K562 (cell line): ENCODE data around the gene COL25A1. TPM values are rescaled to one million over a fixed set of nuclear protein-coding genes. Genes with fewer than 3 reads are reported as not detected.

Experiments
- ATAC-seq: fragments of 200-7000 bp; cut with Tn5 transposase; 3 replicates; pipeline ENCODE4 v1.9.1; 2020; ENCODE audit warnings: moderate library complexity
- BruUV-seq: library from RNA; stranded (reverse); fragments of 400-500 nt; replicated peaks from 2 replicates; lab custom pipeline; 2021; lab: Mats Ljungman, UMichigan
- CTCF ChIA-PET: fragments of 300-600 bp; formaldehyde crosslinking; extraction: SDS; loops from one replicate; lab custom pipeline; 2021; ENCODE audit warnings: low intra/inter-chr PET ratio; lab: Yijun Ruan, JAX
- POLR2A ChIA-PET: fragments of 300-600, 350-650 bp; sonication (Branson Sonifier 250); formaldehyde crosslinking; extraction: SDS; loops from one replicate; lab custom pipeline; 2021; ENCODE audit warnings: antibody characterized with exemption, inconsistent platforms; lab: Yijun Ruan, JAX
- DNase-seq, 4 experiments: peaks; one replicate each; pipeline versions ENCODE4 v3.0.0 to v3.0.0-alpha.2; 2011 to 2018; ENCODE audit warnings: low spot score in 3 of 4, mixed read lengths in 3 of 4; ENCODE audit errors: extremely low read depth in 1 of 4
- FAIRE-seq: peaks from 2 replicates; lab custom pipeline; 2011; peaks lifted over from hg19 to GRCh38; lab: Jason Lieb, UNC
- H2AFZ ChIP-seq: 2 replicates; pipeline ENCODE4 v1.6.0; 2011; ENCODE audit warnings: low read depth, low read length, control low read depth, inconsistent platforms
- H3K27ac ChIP-seq: fragments of 200-600 bp; 3 replicates; pipeline ENCODE4 v1.8.0; 2011; ENCODE audit warnings: low read depth, mild to moderate bottlenecking, control low read depth, inconsistent platforms, low read length, moderate library complexity, mixed read lengths; ENCODE audit errors: extremely low read depth
- H3K27me3 ChIP-seq, 2 experiments: fragments of 300-600 bp in 1 of 2; 2 replicates in 1 of 2; 3 replicates in 1 of 2; pipeline versions ENCODE4 v1.6.0 to v1.8.0; 2011; ENCODE audit warnings: inconsistent platforms in 2 of 2, low read length in 2 of 2, mild to moderate bottlenecking in 1 of 2, mixed read lengths in 1 of 2, moderate library complexity in 1 of 2; ENCODE audit not compliant: control insufficient read depth in 2 of 2, insufficient read depth in 2 of 2
- H3K36me3 ChIP-seq: fragments of 300-600 bp; 3 replicates; pipeline ENCODE4 v1.8.0; 2011; ENCODE audit warnings: mild to moderate bottlenecking, low read length, inconsistent platforms; ENCODE audit not compliant: control insufficient read depth, insufficient read depth
- H3K4me1 ChIP-seq, 2 experiments: fragments of 200-600 bp in 1 of 2; replicated peaks in 1 of 2; 2 replicates in 1 of 2; 3 replicates in 1 of 2; pipeline versions ENCODE4 v1.5.1 to v1.8.0; 2011; ENCODE audit warnings: inconsistent platforms in 2 of 2, low read length in 2 of 2, mild to moderate bottlenecking in 1 of 2, mixed read lengths in 1 of 2, moderate library complexity in 1 of 2; ENCODE audit not compliant: control insufficient read depth in 2 of 2, insufficient read depth in 2 of 2
- H3K4me2 ChIP-seq: 2 replicates; pipeline ENCODE4 v1.6.1; 2011; ENCODE audit warnings: low read length, control low read depth, inconsistent platforms, mixed read lengths; ENCODE audit not compliant: insufficient read depth
- H3K4me3 ChIP-seq: fragments of 200-600 bp; sonication (generic), shearing (Covaris generic); 2 replicates; pipeline ENCODE4 v1.5.1; 2016; ENCODE audit warnings: control low read depth, inconsistent platforms
- H3K79me2 ChIP-seq: fragments of 200-600 bp; 3 replicates; pipeline ENCODE4 v1.8.0; 2011; ENCODE audit warnings: low read length, inconsistent platforms; ENCODE audit not compliant: control insufficient read depth, insufficient read depth
- H3K9ac ChIP-seq, 2 experiments: 2 replicates each; pipeline versions ENCODE4 v1.6.0 to v1.6.1; 2011; ENCODE audit warnings: low read depth in 2 of 2, low read length in 2 of 2, control low read depth in 1 of 2, inconsistent platforms in 1 of 2, mild to moderate bottlenecking in 1 of 2, mixed read lengths in 1 of 2; ENCODE audit not compliant: insufficient read depth in 1 of 2
- H3K9me1 ChIP-seq: one replicate; pipeline ENCODE4 v1.6.0; 2011; ENCODE audit warnings: inconsistent platforms, mild to moderate bottlenecking, low read length, moderate library complexity; ENCODE audit not compliant: control insufficient read depth, insufficient read depth
- H3K9me3 ChIP-seq: replicated peaks from 2 replicates; pipeline ENCODE4 v1.5.1; 2011; ENCODE audit warnings: low read depth, low read length, inconsistent platforms; ENCODE audit not compliant: control insufficient read depth, insufficient read depth
- H4K20me1 ChIP-seq: replicated peaks from 2 replicates; pipeline ENCODE4 v1.6.1; 2011; ENCODE audit warnings: low read length, inconsistent platforms, mixed read lengths; ENCODE audit not compliant: control insufficient read depth, insufficient read depth
- ADNP ChIP-seq: fragments of 200-800 bp; sonication (Bioruptor generic); IDR thresholded peaks from 2 replicates; pipeline ENCODE4 v1.6.1; 2016; ENCODE audit warnings: missing genetic modification characterization, missing compliant biosample characterization
- FOSL1 ChIP-seq: fragments of 200-800 bp; sonication (Bioruptor generic); conservative IDR thresholded peaks from 2 replicates; pipeline ENCODE4 v1.6.1; 2016; ENCODE audit warnings: missing genetic modification characterization, missing compliant biosample characterization
- JUND ChIP-seq, 2 experiments: IDR thresholded peaks; 2 replicates in 1 of 2; 3 replicates in 1 of 2; pipeline ENCODE4 v1.6.1; 2011; ENCODE audit warnings: borderline replicate concordance in 2 of 2, low read depth in 2 of 2, low read length in 2 of 2, improper control_type of control experiment in 1 of 2, missing biosample characterization in 1 of 2, missing genetic modification characterization in 1 of 2, missing genetic modification reagents in 1 of 2
- MAFK ChIP-seq: IDR thresholded peaks from 2 replicates; pipeline ENCODE4 v1.6.1; 2011; ENCODE audit warnings: low read length, improper control_type of control experiment
- NFE2 ChIP-seq: IDR thresholded peaks from 2 replicates; pipeline ENCODE4 v1.6.1; 2014; ENCODE audit warnings: antibody characterized with exemption, low read depth
- ZNF57 ChIP-seq: fragments of 450-650 bp; formaldehyde crosslinking; IDR thresholded peaks from 2 replicates; pipeline ENCODE4 v1.4.0; 2020; ENCODE audit warnings: mild to moderate bottlenecking, moderate library complexity
- ZNF586 ChIP-seq: fragments of 450-650 bp; formaldehyde crosslinking; conservative IDR thresholded peaks from 2 replicates; pipeline ENCODE4 v1.4.0; 2020; ENCODE audit warnings: mild to moderate bottlenecking, moderate library complexity
- ZSCAN29 ChIP-seq: fragments of 450-650 bp; IDR thresholded peaks from 2 replicates; pipeline ENCODE4 v1.6.1; 2017
- WGBS: fragments of 100-300 bp; shearing (Covaris generic); methylation state at CpG from one replicate; pipeline ENCODE4 v1.1.6; 2016; ENCODE audit warnings: low coverage, mixed read lengths; ENCODE audit not compliant: insufficient coverage; ENCODE audit errors: missing lambda C conversion rate; 5-methylcytosine and 5-hydroxymethylcytosine counted together
- in situ Hi-C: fragments of 300-500 bp; cut with MboI; formaldehyde crosslinking; loops from 4 replicates; pipeline ENCODE4 v1.15.0; 2018; ENCODE audit warnings: inconsistent platforms, mixed read lengths
- intact Hi-C: fragments of 100-400 bp; cut with micrococcal nuclease; formaldehyde crosslinking; loops from 2 replicates; pipeline ENCODE4 v1.14.2; 2022
- polyA plus RNA-seq, 8 experiments: library from polyadenylated mRNA; depleted of rRNA in 4 of 8; stranded (reverse) in 5 of 8; unstranded in 3 of 8; fragments of >200 nt; fragmentation: Nextera tagmentation in 2 of 8; fragmentation: Illumina TruSeq in 1 of 8; extraction: Ambion mirVana in 2 of 8; extraction: Trizol in 1 of 8; gene quantifications; 2 replicates each; pipeline versions ENCODE4 v1.2.1 to v1.2.3, GENCODE V29; 2011 to 2014; ENCODE audit warnings: inconsistent platforms in 1 of 8, missing spikeins in 1 of 8
- total RNA-seq, 7 experiments: library from RNA; depleted of rRNA in 6 of 7; stranded (reverse); fragments of >200 nt in 6 of 7; fragmentation: Illumina TruSeq in 2 of 7; extraction: Trizol in 2 of 7; gene quantifications; 2 replicates each; pipeline versions ENCODE4 v1.2.1 to v1.2.3, GENCODE V29; 2011 to 2021; ENCODE audit warnings: low replicate concordance in 1 of 7
- TF ChIP-seq, protein P1 (sequence below): sonication (generic); formaldehyde crosslinking; IDR thresholded peaks from 2 replicates; pipeline ENCODE4 v1.8.0; 2022; ENCODE audit warnings: mild to moderate bottlenecking, missing genetic modification reagents
- TF ChIP-seq, protein P2 (sequence below): fragments of 450-650 bp; IDR thresholded peaks from 2 replicates; pipeline ENCODE4 v1.6.1; 2016; ENCODE audit warnings: mild to moderate bottlenecking, moderate library complexity

COL25A1 gene
- total and polyA plus RNA-seq, 9 of the 15 experiments (the other 6 are each of a cell fraction or from before 2014, with no cell fraction given), result 0.03 to 0.62 (median 0.27) TPM

DNA sequence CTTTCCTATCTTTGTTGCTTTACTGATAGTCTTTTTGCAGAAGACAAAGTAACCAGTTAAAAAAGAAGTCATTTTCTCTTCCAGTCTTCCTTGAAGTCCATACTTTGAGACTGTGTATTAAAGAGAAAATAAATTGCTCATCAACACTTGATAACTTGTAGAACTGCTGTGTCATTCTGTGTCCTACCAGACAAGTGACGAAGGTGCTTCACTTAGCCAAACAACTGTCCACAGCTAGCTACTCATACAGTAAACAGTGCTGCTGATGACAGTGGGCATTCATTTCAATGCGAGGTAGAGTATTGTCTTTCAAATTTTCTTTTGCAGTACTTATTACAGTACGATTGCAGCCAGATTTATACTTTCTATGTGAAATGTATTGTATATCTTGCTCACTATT, 11.5 kb downstream of the COL25A1 start:
- Histone ChIP-seq H3K27ac (no peak overlapping the region), H3K4me3 (no peak overlapping the region), H3K9me3 (no peaks in the 10 kb centered on the region), H2AFZ (peak overlapping the region; percentile 69), H3K9me1 (no peaks in the 10 kb centered on the region), H3K27me3 (no peaks in the 10 kb centered on the region), H3K4me1 (peaks cover 0 to 8% of the 10 kb centered on the region in 2 experiments; a peak in 3 of 5 replicates), H3K9ac (no peak overlapping the region), H3K4me2 (no peak overlapping the region), H3K79me2 (no peaks in the 10 kb centered on the region), H4K20me1 (no peaks in the 10 kb centered on the region), H3K36me3 (no peaks in the 10 kb centered on the region)
- peak in 1 of 4 experiments; percentile 43 for DNase-seq
- peak; percentile 61 for ATAC-seq
- intact Hi-C loops (loop anchor here (5.0 to 10.0 kb wide), 5 partner anchors 119 to 606 kb away; no protein-coding TSS in a partner anchor), in situ Hi-C loops (no loop called here)
- no TSS peak for BruUV-seq
- ChIA-PET CTCF (no interaction called here), POLR2A (no interaction called here)
- peak; percentile 76 for FAIRE-seq
- 23% methylated on average over 3 of the region's 3 CpGs for WGBS
- peak; percentile 85 for TF ChIP-seq NFE2
- no peak for TF ChIP-seq ZNF57 (CRISPR knock-in tag)
- TF ChIP-seq ZSCAN29, result no peak
- 0 out of 2 replicates have a peak, but pooled peaks have one; percentile 9 for TF ChIP-seq JUND (IDR thresholded peaks at IDR 0.05; ENCODE audit: borderline replicate concordance, low read depth, low read length)
- TF ChIP-seq JUND (tag; IDR thresholded peaks at IDR 0.05; ENCODE audit: borderline replicate concordance, low read depth, low read length), result peak; percentile 25; the same call in 1 of the 3 replicates
- no peak for TF ChIP-seq ADNP (tag)
- no peak for TF ChIP-seq FOSL1
- TF ChIP-seq, protein P1, sequence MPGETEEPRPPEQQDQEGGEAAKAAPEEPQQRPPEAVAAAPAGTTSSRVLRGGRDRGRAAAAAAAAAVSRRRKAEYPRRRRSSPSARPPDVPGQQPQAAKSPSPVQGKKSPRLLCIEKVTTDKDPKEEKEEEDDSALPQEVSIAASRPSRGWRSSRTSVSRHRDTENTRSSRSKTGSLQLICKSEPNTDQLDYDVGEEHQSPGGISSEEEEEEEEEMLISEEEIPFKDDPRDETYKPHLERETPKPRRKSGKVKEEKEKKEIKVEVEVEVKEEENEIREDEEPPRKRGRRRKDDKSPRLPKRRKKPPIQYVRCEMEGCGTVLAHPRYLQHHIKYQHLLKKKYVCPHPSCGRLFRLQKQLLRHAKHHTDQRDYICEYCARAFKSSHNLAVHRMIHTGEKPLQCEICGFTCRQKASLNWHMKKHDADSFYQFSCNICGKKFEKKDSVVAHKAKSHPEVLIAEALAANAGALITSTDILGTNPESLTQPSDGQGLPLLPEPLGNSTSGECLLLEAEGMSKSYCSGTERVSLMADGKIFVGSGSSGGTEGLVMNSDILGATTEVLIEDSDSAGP (CRISPR knock-in tag), result no peak
- TF ChIP-seq ZNF586, result no peak
- TF ChIP-seq, protein P2, sequence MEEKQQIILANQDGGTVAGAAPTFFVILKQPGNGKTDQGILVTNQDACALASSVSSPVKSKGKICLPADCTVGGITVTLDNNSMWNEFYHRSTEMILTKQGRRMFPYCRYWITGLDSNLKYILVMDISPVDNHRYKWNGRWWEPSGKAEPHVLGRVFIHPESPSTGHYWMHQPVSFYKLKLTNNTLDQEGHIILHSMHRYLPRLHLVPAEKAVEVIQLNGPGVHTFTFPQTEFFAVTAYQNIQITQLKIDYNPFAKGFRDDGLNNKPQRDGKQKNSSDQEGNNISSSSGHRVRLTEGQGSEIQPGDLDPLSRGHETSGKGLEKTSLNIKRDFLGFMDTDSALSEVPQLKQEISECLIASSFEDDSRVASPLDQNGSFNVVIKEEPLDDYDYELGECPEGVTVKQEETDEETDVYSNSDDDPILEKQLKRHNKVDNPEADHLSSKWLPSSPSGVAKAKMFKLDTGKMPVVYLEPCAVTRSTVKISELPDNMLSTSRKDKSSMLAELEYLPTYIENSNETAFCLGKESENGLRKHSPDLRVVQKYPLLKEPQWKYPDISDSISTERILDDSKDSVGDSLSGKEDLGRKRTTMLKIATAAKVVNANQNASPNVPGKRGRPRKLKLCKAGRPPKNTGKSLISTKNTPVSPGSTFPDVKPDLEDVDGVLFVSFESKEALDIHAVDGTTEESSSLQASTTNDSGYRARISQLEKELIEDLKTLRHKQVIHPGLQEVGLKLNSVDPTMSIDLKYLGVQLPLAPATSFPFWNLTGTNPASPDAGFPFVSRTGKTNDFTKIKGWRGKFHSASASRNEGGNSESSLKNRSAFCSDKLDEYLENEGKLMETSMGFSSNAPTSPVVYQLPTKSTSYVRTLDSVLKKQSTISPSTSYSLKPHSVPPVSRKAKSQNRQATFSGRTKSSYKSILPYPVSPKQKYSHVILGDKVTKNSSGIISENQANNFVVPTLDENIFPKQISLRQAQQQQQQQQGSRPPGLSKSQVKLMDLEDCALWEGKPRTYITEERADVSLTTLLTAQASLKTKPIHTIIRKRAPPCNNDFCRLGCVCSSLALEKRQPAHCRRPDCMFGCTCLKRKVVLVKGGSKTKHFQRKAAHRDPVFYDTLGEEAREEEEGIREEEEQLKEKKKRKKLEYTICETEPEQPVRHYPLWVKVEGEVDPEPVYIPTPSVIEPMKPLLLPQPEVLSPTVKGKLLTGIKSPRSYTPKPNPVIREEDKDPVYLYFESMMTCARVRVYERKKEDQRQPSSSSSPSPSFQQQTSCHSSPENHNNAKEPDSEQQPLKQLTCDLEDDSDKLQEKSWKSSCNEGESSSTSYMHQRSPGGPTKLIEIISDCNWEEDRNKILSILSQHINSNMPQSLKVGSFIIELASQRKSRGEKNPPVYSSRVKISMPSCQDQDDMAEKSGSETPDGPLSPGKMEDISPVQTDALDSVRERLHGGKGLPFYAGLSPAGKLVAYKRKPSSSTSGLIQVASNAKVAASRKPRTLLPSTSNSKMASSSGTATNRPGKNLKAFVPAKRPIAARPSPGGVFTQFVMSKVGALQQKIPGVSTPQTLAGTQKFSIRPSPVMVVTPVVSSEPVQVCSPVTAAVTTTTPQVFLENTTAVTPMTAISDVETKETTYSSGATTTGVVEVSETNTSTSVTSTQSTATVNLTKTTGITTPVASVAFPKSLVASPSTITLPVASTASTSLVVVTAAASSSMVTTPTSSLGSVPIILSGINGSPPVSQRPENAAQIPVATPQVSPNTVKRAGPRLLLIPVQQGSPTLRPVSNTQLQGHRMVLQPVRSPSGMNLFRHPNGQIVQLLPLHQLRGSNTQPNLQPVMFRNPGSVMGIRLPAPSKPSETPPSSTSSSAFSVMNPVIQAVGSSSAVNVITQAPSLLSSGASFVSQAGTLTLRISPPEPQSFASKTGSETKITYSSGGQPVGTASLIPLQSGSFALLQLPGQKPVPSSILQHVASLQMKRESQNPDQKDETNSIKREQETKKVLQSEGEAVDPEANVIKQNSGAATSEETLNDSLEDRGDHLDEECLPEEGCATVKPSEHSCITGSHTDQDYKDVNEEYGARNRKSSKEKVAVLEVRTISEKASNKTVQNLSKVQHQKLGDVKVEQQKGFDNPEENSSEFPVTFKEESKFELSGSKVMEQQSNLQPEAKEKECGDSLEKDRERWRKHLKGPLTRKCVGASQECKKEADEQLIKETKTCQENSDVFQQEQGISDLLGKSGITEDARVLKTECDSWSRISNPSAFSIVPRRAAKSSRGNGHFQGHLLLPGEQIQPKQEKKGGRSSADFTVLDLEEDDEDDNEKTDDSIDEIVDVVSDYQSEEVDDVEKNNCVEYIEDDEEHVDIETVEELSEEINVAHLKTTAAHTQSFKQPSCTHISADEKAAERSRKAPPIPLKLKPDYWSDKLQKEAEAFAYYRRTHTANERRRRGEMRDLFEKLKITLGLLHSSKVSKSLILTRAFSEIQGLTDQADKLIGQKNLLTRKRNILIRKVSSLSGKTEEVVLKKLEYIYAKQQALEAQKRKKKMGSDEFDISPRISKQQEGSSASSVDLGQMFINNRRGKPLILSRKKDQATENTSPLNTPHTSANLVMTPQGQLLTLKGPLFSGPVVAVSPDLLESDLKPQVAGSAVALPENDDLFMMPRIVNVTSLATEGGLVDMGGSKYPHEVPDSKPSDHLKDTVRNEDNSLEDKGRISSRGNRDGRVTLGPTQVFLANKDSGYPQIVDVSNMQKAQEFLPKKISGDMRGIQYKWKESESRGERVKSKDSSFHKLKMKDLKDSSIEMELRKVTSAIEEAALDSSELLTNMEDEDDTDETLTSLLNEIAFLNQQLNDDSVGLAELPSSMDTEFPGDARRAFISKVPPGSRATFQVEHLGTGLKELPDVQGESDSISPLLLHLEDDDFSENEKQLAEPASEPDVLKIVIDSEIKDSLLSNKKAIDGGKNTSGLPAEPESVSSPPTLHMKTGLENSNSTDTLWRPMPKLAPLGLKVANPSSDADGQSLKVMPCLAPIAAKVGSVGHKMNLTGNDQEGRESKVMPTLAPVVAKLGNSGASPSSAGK, result peak; percentile 17; the same call in 1 of the 2 replicates
- peak; percentile 73 for TF ChIP-seq MAFK
